Cardiac fibroblast (primary cell): ENCODE data around the gene FMN1.
A peak's percentile ranks its signal among the peaks of the same experiment; 100 is the strongest.

Source experiments
- DNase-seq, 2 donors: peaks; one replicate each; pipeline versions ENCODE4 v3.0.0 to v3.0.0-alpha.2; 2010; ENCODE audit warnings: low read depth in 2 of 2
- H3K4me3 ChIP-seq, 2 donors: replicated peaks in 1 of 2; 1 replicate in 1 of 2; 2 replicates in 1 of 2; pipeline ENCODE4 v1.5.1; 2011; ENCODE audit warnings: low read depth in 2 of 2, low read length in 2 of 2, mild to moderate bottlenecking in 2 of 2, moderate library complexity in 1 of 2
- TF ChIP-seq, protein P1 (sequence below): IDR thresholded peaks from one replicate; pipeline ENCODE4 v1.5.1; 2011; ENCODE audit warnings: low read depth, mild to moderate bottlenecking, low read length, inconsistent platforms

FMN1 gene, protein sequence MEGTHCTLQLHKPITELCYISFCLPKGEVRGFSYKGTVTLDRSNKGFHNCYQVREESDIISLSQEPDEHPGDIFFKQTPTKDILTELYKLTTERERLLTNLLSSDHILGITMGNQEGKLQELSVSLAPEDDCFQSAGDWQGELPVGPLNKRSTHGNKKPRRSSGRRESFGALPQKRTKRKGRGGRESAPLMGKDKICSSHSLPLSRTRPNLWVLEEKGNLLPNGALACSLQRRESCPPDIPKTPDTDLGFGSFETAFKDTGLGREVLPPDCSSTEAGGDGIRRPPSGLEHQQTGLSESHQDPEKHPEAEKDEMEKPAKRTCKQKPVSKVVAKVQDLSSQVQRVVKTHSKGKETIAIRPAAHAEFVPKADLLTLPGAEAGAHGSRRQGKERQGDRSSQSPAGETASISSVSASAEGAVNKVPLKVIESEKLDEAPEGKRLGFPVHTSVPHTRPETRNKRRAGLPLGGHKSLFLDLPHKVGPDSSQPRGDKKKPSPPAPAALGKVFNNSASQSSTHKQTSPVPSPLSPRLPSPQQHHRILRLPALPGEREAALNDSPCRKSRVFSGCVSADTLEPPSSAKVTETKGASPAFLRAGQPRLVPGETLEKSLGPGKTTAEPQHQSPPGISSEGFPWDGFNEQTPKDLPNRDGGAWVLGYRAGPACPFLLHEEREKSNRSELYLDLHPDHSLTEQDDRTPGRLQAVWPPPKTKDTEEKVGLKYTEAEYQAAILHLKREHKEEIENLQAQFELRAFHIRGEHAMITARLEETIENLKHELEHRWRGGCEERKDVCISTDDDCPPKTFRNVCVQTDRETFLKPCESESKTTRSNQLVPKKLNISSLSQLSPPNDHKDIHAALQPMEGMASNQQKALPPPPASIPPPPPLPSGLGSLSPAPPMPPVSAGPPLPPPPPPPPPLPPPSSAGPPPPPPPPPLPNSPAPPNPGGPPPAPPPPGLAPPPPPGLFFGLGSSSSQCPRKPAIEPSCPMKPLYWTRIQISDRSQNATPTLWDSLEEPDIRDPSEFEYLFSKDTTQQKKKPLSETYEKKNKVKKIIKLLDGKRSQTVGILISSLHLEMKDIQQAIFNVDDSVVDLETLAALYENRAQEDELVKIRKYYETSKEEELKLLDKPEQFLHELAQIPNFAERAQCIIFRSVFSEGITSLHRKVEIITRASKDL (N-terminal part only)

DNA sequence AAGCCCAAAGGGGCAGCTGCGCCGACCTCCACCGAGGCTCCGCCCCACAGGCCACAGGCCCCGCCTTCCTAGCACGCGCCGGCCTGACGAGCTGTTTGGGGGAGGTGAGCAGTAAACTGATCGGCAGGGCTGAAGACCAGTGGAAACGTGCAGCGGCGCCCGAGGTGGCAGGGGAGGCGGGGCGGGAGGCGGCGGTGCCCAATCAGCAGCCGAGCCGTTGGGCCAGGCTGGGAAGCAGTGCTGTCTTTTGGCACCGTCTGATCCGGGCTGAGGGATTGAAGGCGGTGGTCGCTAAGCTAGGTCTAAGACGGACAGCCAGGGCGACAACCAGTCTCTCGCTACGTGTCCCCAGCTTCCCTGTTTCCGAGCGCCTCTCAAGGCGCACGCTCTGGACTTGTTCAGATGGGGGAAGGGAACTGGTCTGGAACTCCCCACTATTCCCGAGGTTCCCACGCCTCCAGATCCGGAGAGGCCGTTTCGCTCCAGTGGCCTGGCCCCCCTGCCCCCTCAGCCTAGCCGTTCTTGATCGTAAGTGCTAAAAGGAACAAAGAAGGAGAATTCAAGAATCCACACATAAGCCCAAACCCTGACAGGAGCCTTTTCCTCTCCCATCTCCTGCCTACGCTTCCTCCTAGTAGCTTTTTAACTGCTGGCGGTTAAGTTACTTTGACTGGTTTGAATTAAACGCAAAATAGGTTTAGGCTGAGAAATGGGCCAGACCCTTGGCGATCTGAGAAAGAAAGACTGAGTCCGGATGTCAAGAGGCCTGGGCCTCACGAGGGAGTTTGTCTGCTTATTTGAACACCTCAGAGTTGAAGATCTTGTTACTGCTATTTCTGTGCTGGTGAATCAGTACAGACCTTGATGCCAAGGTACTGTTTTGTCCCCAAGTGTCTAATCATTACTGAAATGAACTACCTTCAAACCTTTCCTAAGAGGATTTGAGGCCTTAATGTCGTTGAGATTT is at the start of gene FMN1:
Gene FMN1, minus strand, starts transcription at position 11 of the 967 bp plus-strand sequence. CDS start 39,800 bp downstream, outside the sequence.
- TF ChIP-seq, protein P1, sequence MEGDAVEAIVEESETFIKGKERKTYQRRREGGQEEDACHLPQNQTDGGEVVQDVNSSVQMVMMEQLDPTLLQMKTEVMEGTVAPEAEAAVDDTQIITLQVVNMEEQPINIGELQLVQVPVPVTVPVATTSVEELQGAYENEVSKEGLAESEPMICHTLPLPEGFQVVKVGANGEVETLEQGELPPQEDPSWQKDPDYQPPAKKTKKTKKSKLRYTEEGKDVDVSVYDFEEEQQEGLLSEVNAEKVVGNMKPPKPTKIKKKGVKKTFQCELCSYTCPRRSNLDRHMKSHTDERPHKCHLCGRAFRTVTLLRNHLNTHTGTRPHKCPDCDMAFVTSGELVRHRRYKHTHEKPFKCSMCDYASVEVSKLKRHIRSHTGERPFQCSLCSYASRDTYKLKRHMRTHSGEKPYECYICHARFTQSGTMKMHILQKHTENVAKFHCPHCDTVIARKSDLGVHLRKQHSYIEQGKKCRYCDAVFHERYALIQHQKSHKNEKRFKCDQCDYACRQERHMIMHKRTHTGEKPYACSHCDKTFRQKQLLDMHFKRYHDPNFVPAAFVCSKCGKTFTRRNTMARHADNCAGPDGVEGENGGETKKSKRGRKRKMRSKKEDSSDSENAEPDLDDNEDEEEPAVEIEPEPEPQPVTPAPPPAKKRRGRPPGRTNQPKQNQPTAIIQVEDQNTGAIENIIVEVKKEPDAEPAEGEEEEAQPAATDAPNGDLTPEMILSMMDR = no peak
- H3K4me3 ChIP-seq = peak within 1 kb of the TSS; percentile 43 to 61
- DNase-seq = peak; percentile 90 to 91

DNA sequence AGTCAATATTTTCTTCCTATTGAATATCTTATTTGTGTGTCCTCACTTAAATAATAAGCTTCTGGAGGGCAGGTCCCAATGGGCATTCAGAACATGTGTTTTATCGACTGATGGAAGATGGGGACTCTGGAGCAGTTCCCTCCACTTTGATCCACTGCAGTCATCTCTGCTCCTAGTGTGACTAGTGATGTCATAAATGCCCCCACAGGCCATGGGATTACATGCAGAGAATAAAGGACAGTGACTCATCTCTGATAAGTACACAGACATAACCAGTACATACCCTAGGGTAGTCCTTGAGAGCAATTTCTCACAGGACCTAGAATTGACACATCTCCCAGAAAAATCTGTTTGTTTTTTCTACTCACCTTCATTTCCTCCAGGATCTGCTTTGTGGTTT is 49.4 kb upstream of the FMN1 start:
- DNase-seq = peak; percentile 4 to 65
- no peak overlapping the region for H3K4me3 ChIP-seq
- TF ChIP-seq, protein P1 = no peak

DNA sequence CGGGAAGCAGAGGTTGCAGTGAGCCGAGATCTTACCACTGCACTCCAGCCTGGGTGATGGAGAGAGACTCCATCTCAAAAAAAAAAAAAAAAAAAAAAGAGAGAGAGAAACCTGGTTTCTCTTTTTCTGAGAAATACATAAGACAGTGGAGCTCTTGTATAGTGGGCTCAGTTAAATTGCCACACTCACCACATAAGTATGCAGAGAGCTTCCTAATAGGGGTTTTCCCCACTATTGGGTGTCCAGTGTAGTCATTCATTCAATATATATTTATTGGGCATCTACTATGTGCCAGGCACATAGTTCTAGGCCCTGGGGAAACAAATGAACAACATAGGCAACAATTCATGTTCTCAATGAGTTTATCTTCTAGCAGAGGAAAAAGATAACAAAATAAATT is 48.9 kb upstream of the FMN1 start:
- DNase-seq = peak in 1 of 2 donors; percentile 65
- no peak overlapping the region for H3K4me3 ChIP-seq
- TF ChIP-seq, protein P1 = no peak

DNA sequence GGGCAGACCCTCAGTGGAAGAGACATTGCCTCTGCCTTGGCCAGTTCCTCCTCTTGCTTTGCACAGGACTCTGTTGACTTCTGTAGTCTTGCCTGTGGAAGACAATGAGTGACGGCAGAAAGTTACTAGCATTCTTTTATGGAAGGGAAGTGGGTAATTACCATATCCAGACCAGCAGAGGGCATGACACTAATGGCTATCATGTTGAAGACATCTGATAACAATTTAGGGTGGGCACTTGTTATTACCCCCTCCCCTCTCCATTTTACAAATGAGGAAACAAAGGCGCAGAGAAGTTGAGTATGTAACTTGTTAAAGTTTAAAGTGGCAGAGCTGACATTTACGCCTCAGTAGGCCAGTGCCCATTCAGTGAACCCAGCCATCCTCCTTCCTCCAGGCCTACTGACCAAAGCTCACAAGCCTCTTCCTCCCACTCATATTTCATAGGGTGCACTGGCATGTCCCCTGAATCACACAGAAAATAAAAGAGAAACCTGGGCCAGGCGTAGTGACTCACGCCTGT is 48.2 kb upstream of the FMN1 start:
- peak in 1 of 2 donors; percentile 43 for DNase-seq
- TF ChIP-seq, protein P1 = peak; percentile 55
- H3K4me3 ChIP-seq = no peak overlapping the region

DNA sequence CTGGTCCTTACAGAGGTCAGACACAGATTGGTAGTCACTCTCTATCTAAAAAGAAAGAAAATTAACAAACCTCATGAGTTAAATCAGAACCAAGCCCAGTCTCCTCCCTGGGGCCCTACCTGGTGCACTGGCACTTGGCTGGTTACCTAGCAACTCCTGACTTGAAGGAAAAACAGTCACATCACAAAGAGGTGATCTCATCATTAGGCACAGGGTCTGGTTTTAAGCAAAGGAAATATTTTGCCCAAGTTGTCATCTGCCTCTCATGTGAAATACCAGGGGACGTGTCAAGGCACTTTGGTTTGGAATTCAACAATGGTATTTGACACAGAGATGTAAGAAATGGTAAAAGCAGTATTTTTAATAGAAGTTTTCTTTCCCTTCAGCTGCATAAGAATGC is 47.7 kb upstream of the FMN1 start:
- TF ChIP-seq, protein P1 = no peak
- peak; percentile 4 to 76 for DNase-seq
- no peak overlapping the region for H3K4me3 ChIP-seq
